Measurements from ENCODE around the gene FAF2.

Gene FAF2

DNA sequence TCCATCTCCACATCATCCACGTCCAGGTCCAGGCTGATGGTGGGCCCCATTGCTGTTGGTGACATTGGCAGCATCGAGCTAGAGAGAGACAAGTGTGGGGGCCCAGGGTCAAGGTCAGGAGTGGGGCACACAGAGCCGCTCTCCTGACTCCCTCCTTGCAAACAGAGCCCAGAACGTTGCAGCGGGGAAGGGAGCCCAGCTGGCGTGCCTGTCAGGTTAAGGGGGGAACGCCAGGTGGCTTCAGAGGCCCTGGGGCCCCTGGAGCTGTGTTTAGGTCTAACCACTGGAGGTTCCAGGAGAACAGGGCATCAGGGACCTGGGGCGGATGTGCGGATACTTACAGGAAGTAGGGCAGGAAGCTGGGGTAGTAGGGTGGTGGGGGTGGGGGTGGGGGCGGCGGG, 81.6 kb downstream of the FAF2 start:
- in situ Hi-C loops (cut with MboI; ENCODE audit: low sequenced_read_pairs): no loop called here

DNA sequence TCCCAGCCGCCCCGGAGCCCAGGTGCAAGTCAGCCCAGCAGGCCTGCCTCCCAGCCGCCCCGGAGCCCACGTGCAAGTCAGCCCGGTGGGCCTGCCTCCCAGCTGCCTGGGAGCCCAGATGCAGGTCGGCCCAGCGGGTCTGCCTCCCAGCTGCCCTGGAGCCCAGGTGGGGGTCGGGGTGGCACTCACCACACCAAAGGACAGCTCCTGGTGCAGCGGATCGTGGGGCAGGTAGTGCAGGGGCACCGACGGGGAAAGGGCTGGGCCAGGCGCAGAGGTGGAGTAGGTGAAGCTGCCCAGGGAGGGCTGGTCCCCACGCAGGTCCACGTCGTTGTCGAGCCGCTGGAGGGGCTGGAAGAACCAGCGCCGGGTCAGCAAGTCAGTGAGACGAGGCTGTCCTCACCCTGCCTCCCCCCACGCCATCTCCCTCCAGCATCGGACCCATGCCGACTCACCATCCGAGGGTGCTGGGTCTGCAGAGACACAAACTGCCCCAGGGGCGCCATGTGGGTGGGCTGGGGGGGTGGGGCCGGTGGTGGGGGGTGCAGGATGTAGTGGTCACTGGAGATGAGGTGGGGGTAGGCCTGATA, 82.3 kb downstream of the FAF2 start:
- in situ Hi-C loops (cut with MboI; ENCODE audit: low sequenced_read_pairs): no loop called here

DNA sequence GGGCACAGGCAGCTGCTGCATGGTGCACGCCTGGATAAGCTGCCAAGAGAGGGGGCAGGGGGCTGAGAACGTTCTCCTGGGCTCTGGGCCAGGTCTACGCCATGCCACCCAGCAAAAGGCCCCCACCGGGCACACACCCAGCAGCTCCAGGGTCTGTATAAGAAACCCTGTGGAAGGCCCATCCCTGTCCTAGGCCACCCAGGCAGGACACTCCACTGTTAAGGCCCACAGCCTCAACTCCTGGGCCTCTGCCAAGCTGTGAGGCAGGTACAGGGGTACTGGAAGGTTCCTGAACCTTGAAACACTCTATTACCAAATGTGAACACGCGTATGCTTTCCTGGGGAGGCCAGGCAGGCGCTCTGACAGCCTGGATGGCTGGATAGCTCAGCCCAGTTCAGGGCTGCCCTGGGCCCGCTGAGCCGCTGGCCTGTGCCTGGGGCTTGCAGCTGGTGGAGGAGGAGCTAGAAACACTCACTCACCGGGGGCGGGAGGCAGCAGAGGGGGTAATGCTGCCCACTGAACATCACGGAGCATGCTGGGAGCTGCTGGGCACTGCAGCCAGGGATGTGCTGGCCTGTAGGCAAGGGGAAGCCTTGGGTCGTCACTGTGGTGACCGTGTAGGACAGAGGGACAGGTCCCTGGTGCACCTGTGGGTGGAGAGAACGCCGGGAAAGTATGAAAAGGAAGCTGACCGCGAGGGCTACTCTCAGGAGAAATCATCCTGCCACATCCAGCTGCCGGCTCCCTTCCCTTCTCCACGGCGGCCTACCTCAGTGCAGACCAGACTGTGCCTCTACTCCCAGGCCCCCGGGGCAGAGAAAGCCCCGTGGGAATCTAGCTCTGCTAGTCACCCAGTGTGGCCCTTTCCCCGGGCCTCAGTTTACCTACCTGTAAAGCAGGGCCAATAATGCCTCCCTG, 83.1 kb downstream of the FAF2 start:
- in situ Hi-C loops (cut with MboI; ENCODE audit: low sequenced_read_pairs): no loop called here

DNA sequence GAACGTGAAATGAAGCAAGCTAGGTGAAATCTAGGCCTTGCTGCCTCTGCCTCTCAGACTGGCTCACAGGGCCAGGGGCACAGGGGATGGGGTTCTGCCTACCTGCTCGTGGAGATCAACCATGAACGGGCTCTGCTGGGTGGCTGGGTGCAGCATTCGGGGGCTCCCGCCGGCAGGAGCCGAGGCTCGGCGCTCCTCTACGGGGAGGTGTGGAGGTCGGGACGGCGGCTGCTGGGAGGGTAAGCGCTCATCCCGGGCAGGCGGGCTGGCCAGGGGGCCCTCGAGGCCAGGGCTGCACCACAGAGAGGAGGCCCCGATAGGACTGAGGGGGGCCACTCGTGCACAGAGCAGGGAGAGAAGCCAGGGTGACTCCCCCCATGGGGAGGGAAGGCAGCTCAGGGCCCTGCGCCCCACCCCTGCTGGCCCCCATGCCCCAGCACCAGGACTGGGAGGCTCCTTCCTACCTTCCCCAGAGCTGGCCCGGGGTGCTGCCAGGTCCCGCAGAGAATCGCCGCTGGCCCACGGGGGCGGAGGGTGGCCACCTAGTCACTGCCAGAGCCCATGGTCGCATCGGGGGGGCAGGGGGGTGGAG, 83.8 kb downstream of the FAF2 start:
- in situ Hi-C loops (cut with MboI; ENCODE audit: low sequenced_read_pairs): no loop called here

DNA sequence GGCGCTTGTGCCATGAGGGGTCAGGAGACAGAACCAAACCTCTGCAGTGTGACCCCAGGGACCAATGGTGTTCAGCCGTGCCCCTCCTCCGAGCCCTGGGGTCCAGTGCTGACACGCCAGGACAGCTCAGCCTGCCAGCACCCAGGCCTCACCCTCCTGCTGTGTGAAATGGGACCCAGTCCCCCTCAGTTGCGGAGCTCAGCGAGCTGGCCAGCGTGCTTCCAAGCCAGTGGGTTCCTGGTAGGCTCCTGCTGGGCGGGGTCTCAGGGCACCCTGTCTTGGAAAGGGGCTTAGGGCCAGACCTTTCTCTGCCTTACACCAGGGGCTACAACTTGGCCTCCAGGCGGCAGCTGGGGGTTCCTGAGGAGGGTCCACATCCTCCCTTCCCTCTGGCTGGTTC, 84.6 kb downstream of the FAF2 start:
- in situ Hi-C loops (cut with MboI; ENCODE audit: low sequenced_read_pairs): no loop called here

DNA sequence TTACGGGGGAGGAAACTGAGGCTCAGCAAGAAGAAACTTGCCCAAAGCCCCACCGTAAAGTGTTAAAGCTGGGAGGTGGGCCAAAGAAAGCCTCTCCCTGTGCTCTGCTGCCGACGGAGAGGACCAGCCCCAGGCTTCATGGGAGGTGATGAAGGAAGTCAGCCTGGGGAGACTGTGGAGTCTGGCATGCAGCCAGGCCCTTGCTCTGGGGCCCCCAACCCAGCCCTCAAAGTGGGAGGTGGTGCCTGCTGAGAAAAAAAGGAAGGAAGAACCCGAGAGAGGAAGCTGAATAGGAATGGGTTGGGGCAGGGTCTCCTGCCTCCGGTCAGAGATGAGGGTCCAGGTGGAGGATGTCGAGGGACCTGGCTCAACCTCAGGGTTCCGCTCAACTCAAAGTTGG, 85.2 kb downstream of the FAF2 start:
- in situ Hi-C loops (cut with MboI; ENCODE audit: low sequenced_read_pairs): no loop called here

DNA sequence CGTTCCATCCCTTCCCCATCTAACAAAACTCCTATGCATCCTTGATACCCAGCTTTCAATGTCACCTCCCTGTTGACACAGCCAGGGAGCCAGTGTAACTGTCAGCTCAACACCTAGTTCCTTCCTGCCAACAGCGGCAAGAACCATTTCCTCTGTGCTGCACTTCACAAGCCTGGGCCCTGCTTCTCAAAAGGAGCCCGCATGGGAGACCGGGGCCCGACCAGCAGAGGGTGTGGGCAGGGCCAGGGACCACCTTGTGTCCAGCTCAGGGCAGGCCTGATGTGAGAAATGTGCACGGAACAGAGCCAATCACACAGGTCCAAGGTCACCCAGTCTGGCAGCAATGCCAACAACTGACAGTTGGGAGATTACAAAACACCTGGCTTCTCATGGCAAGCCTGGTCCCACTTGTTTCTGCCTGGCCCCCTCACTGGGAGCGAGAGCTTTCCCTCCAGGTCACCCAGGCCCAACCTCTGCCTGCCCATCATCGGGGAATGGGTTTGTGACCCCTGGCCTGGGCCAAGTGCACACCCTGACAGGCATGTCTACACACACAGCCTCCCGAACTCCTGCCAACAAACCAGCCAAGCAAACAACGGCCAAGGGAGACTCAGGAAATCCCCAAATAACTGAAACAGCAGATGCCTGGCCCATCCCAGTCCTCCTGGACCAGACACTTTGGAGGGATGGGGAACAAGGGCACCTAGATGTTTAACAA, 85.9 kb downstream of the FAF2 start:
- in situ Hi-C loops (cut with MboI; ENCODE audit: low sequenced_read_pairs): no loop called here

DNA sequence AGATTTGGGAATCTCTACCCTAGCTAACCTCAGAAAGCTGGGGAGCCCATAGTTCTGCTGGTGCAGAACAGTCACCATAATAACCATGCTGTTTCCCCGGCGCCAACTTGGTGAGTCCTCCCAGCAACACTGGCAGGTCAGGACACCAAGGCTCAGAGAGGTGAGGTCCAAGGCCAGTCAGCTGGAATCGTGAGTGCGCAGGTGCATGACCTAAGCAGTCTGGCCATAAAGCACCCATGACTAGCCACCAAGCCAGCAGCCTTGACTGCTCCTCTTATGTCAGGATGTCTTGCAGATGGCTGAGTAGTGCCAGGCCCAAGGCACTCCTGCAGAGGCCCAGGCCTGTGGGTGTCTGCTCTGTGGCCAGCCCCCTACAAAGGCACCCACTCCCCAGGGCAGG, 86.5 kb downstream of the FAF2 start:
- in situ Hi-C loops (cut with MboI; ENCODE audit: low sequenced_read_pairs): no loop called here

DNA sequence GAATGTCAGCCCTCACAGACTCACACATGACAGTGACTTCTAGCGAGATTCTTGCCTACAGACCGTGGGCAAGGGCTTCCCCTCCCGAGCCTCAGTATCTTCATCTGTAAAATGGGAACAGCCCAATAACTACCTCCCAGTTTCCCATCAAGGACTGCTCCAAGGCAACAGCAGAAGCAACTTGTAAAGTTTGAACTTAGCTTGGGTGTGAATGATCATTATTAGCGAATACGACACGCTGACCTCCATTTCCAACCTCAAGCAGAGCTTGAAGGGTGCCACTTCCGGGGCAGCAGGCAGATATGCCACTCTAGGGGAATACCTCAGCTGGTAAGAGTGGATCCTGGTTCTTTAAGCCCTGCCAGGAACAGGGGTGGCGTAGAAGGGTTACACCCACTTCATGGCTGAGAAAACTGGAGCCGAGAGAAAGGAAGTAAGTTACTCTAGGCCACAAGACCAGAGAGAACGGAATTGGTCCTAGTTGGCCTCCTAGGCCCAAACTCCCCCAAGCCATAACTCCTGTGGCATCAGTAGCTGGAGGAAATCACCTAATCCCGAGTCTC, 87.0 kb downstream of the FAF2 start:
- in situ Hi-C loops (cut with MboI; ENCODE audit: low sequenced_read_pairs): no loop called here

DNA sequence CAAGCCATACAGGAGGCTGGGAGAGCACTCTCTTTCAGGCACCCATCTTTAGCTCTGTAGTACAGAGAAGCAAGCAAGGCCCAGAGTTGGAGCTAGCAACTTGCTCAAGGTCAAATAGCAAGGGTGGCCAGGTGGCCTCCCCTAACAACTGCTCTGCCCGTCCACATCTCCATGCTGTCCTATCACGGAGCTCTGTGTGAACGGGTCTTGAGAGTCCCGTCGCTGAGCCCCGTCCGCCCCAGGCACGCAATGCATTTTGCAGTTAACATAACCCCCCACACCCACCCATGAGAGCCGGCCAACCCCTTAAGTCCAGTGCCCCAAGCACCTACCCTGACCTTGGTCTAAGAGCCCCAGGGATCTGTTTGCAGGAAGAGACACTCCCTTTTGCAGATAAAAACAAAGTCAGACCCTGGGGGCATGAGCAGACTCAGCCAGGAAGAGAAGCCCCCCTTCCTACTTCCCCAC, 87.5 kb downstream of the FAF2 start:
- in situ Hi-C loops (cut with MboI; ENCODE audit: low sequenced_read_pairs): no loop called here

DNA sequence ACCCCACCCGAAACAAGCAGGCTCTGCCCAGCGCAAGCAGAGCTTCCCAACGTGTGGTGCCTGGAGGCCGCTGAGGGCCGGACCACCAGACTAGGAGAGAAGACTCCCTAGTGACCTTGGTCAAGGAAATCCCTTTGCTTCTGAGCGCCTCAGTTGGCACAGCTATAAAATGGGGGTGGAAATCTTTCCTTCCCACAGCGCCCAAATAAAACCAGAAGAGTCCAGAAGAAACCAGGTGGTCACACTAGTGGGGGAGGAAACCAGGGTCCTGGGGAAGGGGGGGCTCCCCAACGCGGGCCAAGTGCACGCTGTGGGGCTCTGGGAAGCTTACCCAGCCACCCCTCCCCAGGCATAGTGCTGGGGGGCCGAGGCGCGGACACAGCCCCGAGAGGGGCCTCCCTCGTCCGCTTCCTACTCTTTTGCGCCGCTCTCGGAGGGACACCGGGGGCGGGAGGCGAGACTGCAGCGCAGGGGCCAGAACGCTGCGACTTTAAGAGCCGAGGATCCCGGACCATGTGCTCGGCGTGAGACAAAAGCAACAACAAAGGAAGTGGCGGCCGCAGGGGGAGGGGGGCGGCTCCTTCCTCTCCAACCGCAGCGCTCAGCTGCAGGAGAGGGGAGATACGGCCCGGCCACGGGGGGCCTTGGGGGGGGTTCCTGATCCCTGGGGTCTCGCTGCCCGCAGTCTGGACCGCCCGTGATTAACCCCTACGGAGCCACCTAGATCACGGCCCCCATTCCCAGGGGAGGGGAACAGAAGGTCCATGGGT, 88.1 kb downstream of the FAF2 start:
- in situ Hi-C loops (cut with MboI; ENCODE audit: low sequenced_read_pairs): no loop called here

DNA sequence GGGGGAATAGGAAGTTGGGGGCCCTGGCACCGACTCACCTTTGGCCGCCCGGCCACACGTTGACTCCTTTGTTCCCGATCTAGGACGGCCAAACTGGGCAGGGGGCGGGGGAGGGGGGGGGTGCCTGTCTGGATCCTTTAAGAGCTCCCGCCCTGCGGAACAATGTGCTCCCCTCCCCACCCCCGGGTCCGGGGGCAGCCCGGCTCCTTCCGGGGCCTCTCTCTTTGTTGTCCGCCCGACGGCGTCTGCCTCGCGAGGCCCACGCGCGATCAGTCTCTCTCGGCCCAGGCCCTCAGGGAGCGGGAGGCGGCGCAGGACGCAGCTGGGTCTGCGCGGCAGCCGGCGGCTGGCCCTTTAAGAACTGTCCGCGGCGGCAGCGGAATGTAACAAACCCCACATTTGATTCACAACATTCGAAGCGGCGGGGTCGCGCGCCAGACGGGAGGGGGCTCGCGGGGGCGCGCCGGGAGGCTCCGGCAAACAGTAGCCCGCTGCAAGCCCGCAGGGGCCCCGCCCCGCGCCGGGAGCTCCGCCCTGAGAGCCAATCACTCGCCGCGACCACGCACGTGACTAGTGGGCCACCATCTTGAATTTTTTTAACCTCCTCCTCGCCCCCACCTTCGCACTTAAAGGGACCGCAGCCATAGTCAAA, 88.8 kb downstream of the FAF2 start, which contains the start of gene RNF44:
Gene RNF44 (minus strand): TSS at position 501 of the 652 bp plus-strand sequence. CDS start 4,930 bp downstream, outside the sequence.
- in situ Hi-C loops (cut with MboI; ENCODE audit: low sequenced_read_pairs): no loop called here

DNA sequence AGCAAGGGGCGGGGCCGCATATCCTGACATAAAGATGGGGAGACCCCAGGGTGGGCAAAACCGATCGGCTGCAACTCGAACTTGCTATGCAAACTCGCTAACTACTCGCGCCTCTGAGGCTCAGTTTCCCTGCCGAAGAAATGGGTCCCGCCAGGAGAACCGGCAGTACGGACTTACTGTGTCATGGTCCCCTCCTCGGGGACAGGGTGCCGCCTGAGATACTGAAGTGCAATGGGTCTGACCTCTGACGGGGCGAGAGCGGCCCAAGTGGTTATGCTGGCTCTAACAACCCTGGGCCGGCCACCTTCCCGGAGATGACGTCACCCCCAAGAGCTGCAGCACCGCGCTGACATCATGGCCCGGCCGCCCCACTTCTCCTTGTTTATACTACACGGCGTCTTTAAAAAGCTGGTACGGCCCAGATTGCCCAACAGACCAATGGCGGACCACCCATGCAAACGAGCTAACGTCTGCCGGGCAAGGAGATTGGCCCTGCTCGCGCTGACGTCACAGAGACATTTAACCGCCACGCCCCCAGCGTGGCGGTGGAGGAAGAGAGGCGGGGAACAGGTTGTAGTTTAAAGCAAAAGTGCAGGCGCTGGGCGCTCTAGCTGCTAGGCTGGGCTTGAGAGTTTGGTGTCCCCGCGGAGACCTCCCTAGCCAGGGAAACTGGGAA, 89.5 kb downstream of the FAF2 start:
- in situ Hi-C loops (cut with MboI; ENCODE audit: low sequenced_read_pairs): no loop called here

DNA sequence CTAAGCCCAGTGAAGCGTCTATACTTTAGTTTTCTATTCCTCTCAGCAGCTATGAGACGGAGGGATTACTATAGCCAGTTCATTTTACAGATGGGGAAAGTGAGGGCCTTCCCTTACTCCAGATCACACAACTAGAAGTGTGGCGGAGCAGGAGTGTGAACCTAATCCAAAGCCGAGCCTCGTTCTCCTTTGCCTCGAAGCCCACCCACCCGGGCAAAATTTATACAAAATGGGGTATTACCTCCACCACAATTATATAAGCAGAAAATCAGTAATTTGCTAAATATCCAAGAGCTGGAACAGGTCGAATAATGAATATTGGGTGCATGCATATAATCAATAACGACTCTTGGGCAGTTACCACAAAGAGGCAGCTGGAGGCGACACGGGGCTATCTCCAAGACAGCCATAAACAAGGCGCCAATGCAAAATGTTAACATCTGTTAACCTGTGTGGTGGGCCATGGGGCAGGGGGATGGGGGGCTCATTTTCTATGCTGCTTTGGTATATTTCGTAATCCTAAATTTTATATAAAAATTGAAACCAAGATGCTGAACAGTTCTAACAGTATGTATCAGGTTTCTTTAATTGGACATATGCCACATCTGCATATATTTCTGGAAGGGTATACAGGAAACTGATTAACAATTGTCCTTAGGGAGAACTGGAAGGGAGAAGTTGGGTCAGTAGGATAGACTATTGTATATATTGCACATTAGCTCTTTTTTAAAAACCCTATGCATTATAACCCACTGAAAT, 90.2 kb downstream of the FAF2 start:
- in situ Hi-C loops (cut with MboI; ENCODE audit: low sequenced_read_pairs): no loop called here

DNA sequence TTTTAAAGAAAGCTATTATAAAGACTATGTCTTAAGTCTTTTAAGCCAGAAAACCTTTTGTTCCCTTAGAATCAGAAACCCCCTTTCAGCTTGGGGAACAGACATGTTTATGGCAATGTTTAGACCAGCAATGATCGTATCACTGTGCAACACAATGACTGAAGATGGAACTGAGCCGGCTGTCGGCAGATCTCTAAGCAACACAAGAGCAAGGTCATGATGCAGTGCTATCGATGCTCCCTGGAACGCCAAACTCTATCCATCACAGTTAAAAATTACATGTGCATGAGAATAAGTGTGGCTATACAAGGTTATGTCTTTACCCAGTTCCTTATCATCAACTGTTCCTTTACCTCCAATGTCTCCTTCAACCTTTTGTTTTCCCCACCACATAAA, 90.8 kb downstream of the FAF2 start:
- in situ Hi-C loops (cut with MboI; ENCODE audit: low sequenced_read_pairs): no loop called here

DNA sequence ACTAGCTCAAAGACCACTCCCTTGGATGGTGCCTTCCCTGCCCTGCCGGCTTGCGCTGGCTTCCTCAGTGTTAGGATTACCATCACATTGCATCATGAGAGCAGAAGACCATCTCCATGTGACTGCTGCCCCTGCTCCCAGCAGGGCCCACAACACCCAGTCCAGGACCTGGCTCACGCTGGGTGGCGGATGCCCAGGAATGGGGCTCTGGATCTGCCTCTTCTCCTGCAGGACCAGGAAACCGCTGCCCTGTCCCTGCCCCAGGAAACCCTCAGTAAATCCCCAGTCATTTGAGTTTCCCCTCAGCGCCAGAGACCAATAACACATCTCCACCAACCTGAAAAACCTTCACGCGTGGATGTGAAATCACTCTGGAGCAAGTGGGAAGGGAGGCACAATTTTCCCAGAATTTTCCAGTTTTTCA, 92.3 kb downstream of the FAF2 start:
- in situ Hi-C loops (cut with MboI; ENCODE audit: low sequenced_read_pairs): no loop called here

DNA sequence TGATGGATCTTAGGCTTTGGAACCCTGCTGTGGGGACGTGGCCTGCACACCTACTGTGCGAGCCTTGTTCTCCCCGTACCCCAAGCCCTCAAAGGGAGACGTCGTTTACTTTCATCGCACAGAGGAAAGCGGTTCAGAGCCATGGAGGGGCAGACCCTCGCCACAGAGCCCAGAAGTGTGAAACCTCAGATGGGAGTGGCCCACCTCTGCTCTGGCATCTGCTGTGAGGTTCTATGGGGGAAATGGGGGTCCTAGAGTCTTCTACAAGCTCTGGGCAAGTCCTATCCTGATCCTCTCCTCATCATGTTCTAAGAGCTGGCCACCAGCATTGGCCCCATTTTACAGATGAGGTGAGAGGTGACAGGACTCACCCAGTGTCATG, 92.8 kb downstream of the FAF2 start:
- in situ Hi-C loops (cut with MboI; ENCODE audit: low sequenced_read_pairs): no loop called here

DNA sequence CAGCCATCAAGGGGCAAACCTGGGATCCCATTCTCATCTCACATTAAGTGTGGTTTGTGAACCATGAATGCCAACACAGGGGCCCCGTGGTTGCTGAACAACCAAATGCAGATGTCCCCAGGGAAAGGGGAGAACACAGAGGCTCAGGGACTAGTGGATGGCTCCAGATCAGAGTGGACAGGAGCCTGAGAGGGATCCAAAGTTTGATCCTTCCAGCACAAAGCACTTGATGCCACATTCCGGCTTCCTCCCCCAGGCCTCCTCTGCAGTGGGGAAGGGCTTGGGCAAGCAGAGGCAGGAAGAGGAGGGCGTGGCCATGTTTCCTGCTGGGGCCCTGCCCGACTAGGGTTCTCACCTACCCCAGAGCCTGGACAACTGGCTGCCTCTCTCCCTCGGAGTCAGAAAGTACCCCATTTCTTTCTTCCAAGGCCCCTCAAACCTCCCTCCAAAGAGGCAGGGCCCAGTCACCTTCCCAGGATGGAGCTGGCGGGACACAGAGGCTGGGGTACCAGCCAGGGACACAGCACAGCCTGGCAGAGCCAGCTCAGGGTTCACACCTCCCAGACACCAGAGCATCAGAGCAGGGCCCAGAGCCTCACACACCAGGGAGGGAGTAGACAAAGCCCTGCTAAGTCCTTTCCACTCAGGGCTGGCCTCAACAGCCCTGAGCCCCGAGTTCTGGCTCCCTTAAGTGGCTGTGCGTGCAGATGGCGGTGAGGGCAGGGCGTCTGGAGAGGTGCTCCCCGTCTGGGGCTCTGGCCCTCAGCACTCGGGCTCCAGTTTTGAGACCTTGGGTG, 93.4 kb downstream of the FAF2 start:
- in situ Hi-C loops (cut with MboI; ENCODE audit: low sequenced_read_pairs): no loop called here
